Activated CD4-positive, alpha-beta T cell treated with anti-CD3 and anti-CD28 coated beads for 36 hours (primary cell): ENCODE measurements around the gene TAF1B. TPM values are rescaled to one million over a fixed set of nuclear protein-coding genes. Genes with fewer than 3 reads are reported as not detected.

Source experiments
- ATAC-seq: fragments of 200-7000 bp; cut with Tn5 transposase; one replicate; pipeline ENCODE4 v1.10.0; 2021; ENCODE audit warnings: mild to moderate bottlenecking, moderate library complexity
- CTCF ChIA-PET: fragments of 350-600 bp; sonication (Branson Sonifier 250); formaldehyde crosslinking; loops from one replicate; lab custom pipeline; 2021; ENCODE audit warnings: antibody characterized with exemption; lab: Charles Lee
- POLR2A ChIA-PET: fragments of 350-600 bp; sonication (Branson Sonifier 250); formaldehyde crosslinking; loops from one replicate; lab custom pipeline; 2021; ENCODE audit warnings: antibody characterized with exemption, inconsistent platforms; lab: Charles Lee
- DNase-seq: peaks from one replicate; pipeline ENCODE4 v3.0.0-alpha.2; 2020
- H3K27ac Mint-ChIP-seq: one replicate; pipeline ENCODE4 v1.8.0; 2021; ENCODE audit warnings: mixed read lengths
- H3K27me3 Mint-ChIP-seq: one replicate; pipeline ENCODE4 v1.8.0; 2021; ENCODE audit warnings: mixed read lengths
- H3K36me3 Mint-ChIP-seq: one replicate; pipeline ENCODE4 v1.8.0; 2021; ENCODE audit warnings: low read depth, mixed read lengths
- H3K4me1 Mint-ChIP-seq: one replicate; pipeline ENCODE4 v1.8.0; 2021; ENCODE audit warnings: mixed read lengths
- H3K4me3 Mint-ChIP-seq: one replicate; pipeline ENCODE4 v1.8.0; 2021; ENCODE audit warnings: mild to moderate bottlenecking, moderate library complexity, mixed read lengths
- H3K9me3 Mint-ChIP-seq: one replicate; pipeline ENCODE4 v1.8.0; 2021; ENCODE audit warnings: low read depth, mixed read lengths
- intact Hi-C, 2 experiments: fragments of 100-400 bp; cut with DNase I in 1 of 2; cut with micrococcal nuclease in 1 of 2; formaldehyde crosslinking; loops; one replicate each; pipeline versions ENCODE4 v1.14.2 to v1.15.1; 2022 to 2024; cut with DNase I, micrococcal nuclease
- total RNA-seq, 2 experiments: library from RNA; stranded (reverse); gene quantifications; one replicate each; pipeline ENCODE4 v1.2.3, GENCODE V29; 2021

The TAF1B gene
- total RNA-seq, 2 experiments from 2014 or later, result 28.7 to 28.8 TPM

- ChIA-PET CTCF (no interaction called here), POLR2A (no interaction called here)
- DNase-seq (no peak), ATAC-seq (no peak)
- Mint-ChIP-seq H3K36me3 (no peaks in the 10 kb centered on the region), H3K9me3 (no peaks in the 10 kb centered on the region), H3K4me1 (no peaks in the 10 kb centered on the region), H3K27me3 (peaks cover 3% of the 10 kb centered on the region), H3K4me3 (no peak overlapping the region), H3K27ac (no peak overlapping the region)
- intact Hi-C loops, result no loop called here
Measured at GRCh38 chr2:9809064-9809356, 34.3 kb upstream of the TAF1B start.

GRCh38 chr2:9809448-9810088, 33.7 kb upstream of the TAF1B start:
- Mint-ChIP-seq H3K27me3 (peaks cover 3% of the 10 kb centered on the region), H3K4me3 (no peak overlapping the region), H3K4me1 (no peaks in the 10 kb centered on the region), H3K9me3 (no peaks in the 10 kb centered on the region), H3K27ac (no peak overlapping the region), H3K36me3 (no peaks in the 10 kb centered on the region)
- no peak for ATAC-seq
- CTCF ChIA-PET, result no interaction called here
- POLR2A ChIA-PET, result no interaction called here
- intact Hi-C loops, result loop anchor here (5.0 to 10.0 kb wide), 2 partner anchors 625 to 667 kb away; no protein-coding TSS in a partner anchor
- DNase-seq, result no peak

- no peak for ATAC-seq
- peaks cover 3% of the 10 kb centered on the region for H3K27me3 Mint-ChIP-seq
- no peaks in the 10 kb centered on the region for H3K36me3 Mint-ChIP-seq
- H3K27ac Mint-ChIP-seq, result no peak overlapping the region
- intact Hi-C loops, result loop anchor here (5.0 to 10.0 kb wide), 2 partner anchors 624 to 669 kb away; no protein-coding TSS in a partner anchor
- H3K4me3 Mint-ChIP-seq, result no peak overlapping the region
- H3K4me1 Mint-ChIP-seq, result peaks cover 5% of the 10 kb centered on the region
- POLR2A ChIA-PET, result no interaction called here
- DNase-seq, result no peak
- CTCF ChIA-PET, result interaction anchor here (1.5 to 6.5 kb wide), 2 partner anchors 10 to 238 kb away, joined by 6 to 42 read pairs; no protein-coding TSS in a partner anchor
- H3K9me3 Mint-ChIP-seq, result no peaks in the 10 kb centered on the region
Measured at GRCh38 chr2:9811216-9811615, 32.1 kb upstream of the TAF1B start.

DNA sequence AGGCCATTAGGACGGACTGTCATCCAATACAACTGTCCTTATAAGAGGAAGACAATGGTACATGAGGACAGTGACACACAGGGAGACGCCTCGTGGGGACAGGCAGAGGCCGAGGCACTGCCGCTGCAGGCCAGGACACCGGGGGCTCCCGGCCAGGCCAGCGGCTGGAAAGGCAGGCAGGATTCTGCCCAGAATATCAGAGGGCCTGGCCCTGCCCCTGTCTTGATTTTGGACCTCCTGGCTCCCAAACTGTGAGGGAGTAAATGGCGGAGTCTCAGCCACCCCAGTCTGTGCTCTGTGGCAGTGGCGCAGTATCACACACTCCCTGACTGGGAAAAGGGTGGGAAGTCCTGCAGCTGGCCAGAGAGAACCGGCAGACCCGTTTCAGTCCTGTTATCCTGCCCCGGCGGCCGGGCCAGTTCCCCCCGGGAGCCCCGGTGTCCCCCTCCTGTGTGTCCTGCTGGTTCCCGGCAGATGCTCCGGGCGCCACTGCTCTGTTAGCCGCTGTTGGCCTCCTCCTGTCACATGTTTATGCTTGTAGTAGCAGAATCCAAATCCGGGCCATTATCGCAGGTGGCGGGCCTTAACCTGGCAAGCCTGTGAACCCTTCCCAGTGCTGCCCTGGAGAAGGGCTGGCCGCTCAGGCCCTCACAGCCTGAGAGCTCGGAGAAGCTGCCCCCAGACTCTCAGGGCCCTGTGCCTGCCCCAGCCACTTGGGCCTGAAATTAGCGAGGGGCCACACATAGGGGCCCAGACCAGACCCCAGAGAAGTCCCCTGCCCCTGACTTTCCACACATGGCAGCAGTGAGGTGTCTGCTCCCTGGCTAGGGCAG, 31.4 kb upstream of the TAF1B start:
- CTCF ChIA-PET, result interaction anchor here (0.6 to 6.7 kb wide), 8 partner anchors 7 to 286 kb away, joined by 3 to 71 read pairs (median 6); no protein-coding TSS in a partner anchor
- ATAC-seq (no peak), DNase-seq (no peak)
- intact Hi-C loops, result loop anchor here (5.0 to 10.0 kb wide), 2 partner anchors 623 to 670 kb away; no protein-coding TSS in a partner anchor
- POLR2A ChIA-PET, result no interaction called here
- no peak overlapping the region for H3K4me3 Mint-ChIP-seq
- H3K9me3 Mint-ChIP-seq, result no peaks in the 10 kb centered on the region
- peaks cover 3% of the 10 kb centered on the region for H3K27me3 Mint-ChIP-seq
- H3K27ac Mint-ChIP-seq, result no peak overlapping the region
- H3K36me3 Mint-ChIP-seq, result no peaks in the 10 kb centered on the region
- peaks cover 7% of the 10 kb centered on the region for H3K4me1 Mint-ChIP-seq

DNA sequence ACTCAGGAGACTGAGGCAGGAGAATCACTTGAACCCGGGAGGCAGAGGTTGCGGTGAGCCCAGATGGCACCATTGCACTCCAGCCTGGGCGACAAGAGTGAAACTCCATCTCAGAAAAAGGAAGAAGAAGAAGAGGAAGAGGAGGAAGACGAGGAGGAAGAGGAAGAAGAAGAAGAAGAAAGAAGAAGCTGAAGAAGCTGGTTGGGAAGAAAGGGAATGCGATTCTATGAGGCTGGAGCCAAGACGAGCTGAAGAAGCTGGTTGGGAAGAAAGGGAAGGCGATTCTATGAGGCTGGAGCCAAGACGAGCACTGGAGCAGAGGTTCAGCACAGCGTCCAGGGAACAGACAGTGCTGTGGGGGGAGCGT, 30.3 kb upstream of the TAF1B start:
- intact Hi-C loops, result loop anchor here (1.0 to 10.0 kb wide), 3 partner anchors 101 to 671 kb away; no protein-coding TSS in a partner anchor

GRCh38 chr2:9813312-9814128, 29.8 kb upstream of the TAF1B start:
- ChIA-PET CTCF (interaction anchor here (0.6 to 6.7 kb wide), 33 partner anchors 9 to 1666 kb away, joined by 3 to 71 read pairs (median 4); partner anchors contain the start of gene TAF1B), POLR2A (no interaction called here)
- H3K4me1 Mint-ChIP-seq, result peaks cover 9% of the 10 kb centered on the region
- H3K36me3 Mint-ChIP-seq, result no peaks in the 10 kb centered on the region
- H3K27me3 Mint-ChIP-seq, result peaks cover 3% of the 10 kb centered on the region
- H3K27ac Mint-ChIP-seq, result no peak overlapping the region
- H3K9me3 Mint-ChIP-seq, result no peaks in the 10 kb centered on the region
- DNase-seq (peak; percentile 84), ATAC-seq (peak; percentile 90)
- H3K4me3 Mint-ChIP-seq, result no peak overlapping the region
- intact Hi-C loops, result loop anchor here (1.0 to 10.0 kb wide), 4 partner anchors 101 to 671 kb away; no protein-coding TSS in a partner anchor

More for the DNA sequence above, 30.3 kb upstream of the TAF1B start:
- CTCF ChIA-PET, result interaction anchor here (1.0 to 6.7 kb wide), 15 partner anchors 8 to 293 kb away, joined by 3 to 71 read pairs (median 7); no protein-coding TSS in a partner anchor
- H3K36me3 Mint-ChIP-seq, result no peaks in the 10 kb centered on the region
- H3K4me1 Mint-ChIP-seq, result peaks cover 9% of the 10 kb centered on the region
- no peaks in the 10 kb centered on the region for H3K9me3 Mint-ChIP-seq
- DNase-seq (no peak), ATAC-seq (no peak)
- peaks cover 3% of the 10 kb centered on the region for H3K27me3 Mint-ChIP-seq
- H3K27ac Mint-ChIP-seq, result no peak overlapping the region
- POLR2A ChIA-PET, result no interaction called here
- no peak overlapping the region for H3K4me3 Mint-ChIP-seq

GRCh38 chr2:9814129-9814868, 29.0 kb upstream of the TAF1B start:
- intact Hi-C loops, result loop anchor here (1.0 to 10.0 kb wide), 4 partner anchors 100 to 672 kb away; no protein-coding TSS in a partner anchor
- no peaks in the 10 kb centered on the region for H3K36me3 Mint-ChIP-seq
- ChIA-PET POLR2A (interaction anchor here (1.2 kb wide), 1 partner anchor 234 kb away, joined by 7 read pairs; no protein-coding TSS in a partner anchor), CTCF (interaction anchor here (0.6 to 6.7 kb wide), 34 partner anchors 10 to 621 kb away, joined by 3 to 71 read pairs (median 4); partner anchors contain the start of gene TAF1B)
- H3K9me3 Mint-ChIP-seq, result no peaks in the 10 kb centered on the region
- DNase-seq (no peak), ATAC-seq (no peak)
- peaks cover 3% of the 10 kb centered on the region for H3K27me3 Mint-ChIP-seq
- H3K4me1 Mint-ChIP-seq, result peaks cover 9% of the 10 kb centered on the region
- no peak overlapping the region for H3K4me3 Mint-ChIP-seq
- no peak overlapping the region for H3K27ac Mint-ChIP-seq

DNA sequence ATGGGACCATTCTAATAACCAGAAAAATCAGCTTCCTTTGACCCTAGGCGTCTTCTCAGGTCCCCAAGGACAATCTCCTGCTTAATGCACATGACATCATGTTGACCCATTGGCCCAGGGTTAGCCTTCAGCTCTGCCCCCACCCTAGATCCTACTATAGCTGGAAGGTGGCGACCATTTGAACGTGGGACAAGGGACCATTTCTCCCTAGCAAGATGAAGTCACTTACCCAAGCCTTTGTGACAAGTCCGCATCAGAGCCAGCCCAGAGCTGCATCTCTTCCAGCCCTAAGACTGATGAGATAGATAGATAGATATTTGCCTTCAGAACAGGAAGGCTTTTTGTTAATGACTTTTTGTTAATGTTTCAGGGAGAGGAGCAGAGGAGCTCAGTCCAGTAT, 28.2 kb upstream of the TAF1B start:
- Mint-ChIP-seq H3K36me3 (no peaks in the 10 kb centered on the region), H3K27me3 (peaks cover 3% of the 10 kb centered on the region), H3K9me3 (no peaks in the 10 kb centered on the region), H3K27ac (no peak overlapping the region), H3K4me3 (no peak overlapping the region), H3K4me1 (peaks cover 9% of the 10 kb centered on the region)
- ATAC-seq (no peak), DNase-seq (no peak)
- intact Hi-C loops, result loop anchor here (10.0 kb wide), 1 partner anchor 620 kb away; no protein-coding TSS in a partner anchor
- POLR2A ChIA-PET, result interaction anchor here (1.2 kb wide), 1 partner anchor 234 kb away, joined by 7 read pairs; no protein-coding TSS in a partner anchor
- CTCF ChIA-PET, result interaction anchor here (0.7 to 6.7 kb wide), 19 partner anchors 9 to 674 kb away, joined by 3 to 71 read pairs (median 4); partner anchors contain the start of gene TAF1B

DNA sequence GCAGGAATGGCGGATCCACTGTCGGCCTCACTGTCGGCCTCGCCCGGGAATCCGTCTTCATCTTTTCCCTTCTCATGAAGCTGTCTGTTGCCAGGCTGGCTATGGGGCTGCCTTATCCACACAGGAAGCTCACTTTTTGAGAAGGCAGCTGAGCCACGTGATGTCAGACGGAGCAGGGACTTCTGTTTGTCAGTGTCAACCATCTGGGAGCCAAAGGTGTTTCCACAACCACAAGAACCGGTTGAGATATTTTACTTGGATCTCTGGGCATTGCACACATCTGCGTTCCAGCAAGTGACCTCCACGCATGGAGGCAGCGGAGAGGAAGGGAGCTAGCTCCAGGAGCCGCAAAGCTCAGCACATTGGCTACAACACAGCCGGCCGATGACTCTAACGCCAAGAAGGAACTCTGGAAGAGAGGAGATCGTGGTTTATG, 27.4 kb upstream of the TAF1B start:
- H3K9me3 Mint-ChIP-seq, result no peaks in the 10 kb centered on the region
- H3K4me1 Mint-ChIP-seq, result peaks cover 9% of the 10 kb centered on the region
- no peak overlapping the region for H3K27ac Mint-ChIP-seq
- H3K36me3 Mint-ChIP-seq, result no peaks in the 10 kb centered on the region
- intact Hi-C loops, result loop anchor here (10.0 kb wide), 1 partner anchor 619 kb away; no protein-coding TSS in a partner anchor
- H3K27me3 Mint-ChIP-seq, result peaks cover 3% of the 10 kb centered on the region
- ChIA-PET CTCF (interaction anchor here (0.6 to 6.7 kb wide), 18 partner anchors 8 to 914 kb away, joined by 3 to 71 read pairs (median 4); partner anchors contain the start of gene TAF1B), POLR2A (interaction anchor here (0.6 to 1.2 kb wide), 2 partner anchors 205 to 233 kb away, joined by 6 to 7 read pairs; no protein-coding TSS in a partner anchor)
- ATAC-seq, result peak; percentile 7
- no peak overlapping the region for H3K4me3 Mint-ChIP-seq
- DNase-seq, result no peak

- Mint-ChIP-seq H3K27me3 (no peaks in the 10 kb centered on the region), H3K4me3 (no peak overlapping the region), H3K4me1 (peaks cover 9% of the 10 kb centered on the region), H3K36me3 (no peaks in the 10 kb centered on the region), H3K27ac (no peak overlapping the region), H3K9me3 (no peaks in the 10 kb centered on the region)
- intact Hi-C loops, result loop anchor here (10.0 kb wide), 1 partner anchor 617 kb away; no protein-coding TSS in a partner anchor
- CTCF ChIA-PET, result interaction anchor here (0.5 to 6.7 kb wide), 2 partner anchors 229 to 681 kb away, joined by 4 to 71 read pairs; no protein-coding TSS in a partner anchor
- DNase-seq (no peak), ATAC-seq (no peak)
- POLR2A ChIA-PET, result no interaction called here
Measured at GRCh38 chr2:9818097-9818496, 25.2 kb upstream of the TAF1B start.
